SK-N-SH treated with all-trans-retinoic acid at 6 μM for 48 hours (cell line): ENCODE measurements around the gene IMMP2L.
A peak's percentile ranks its signal among the peaks of the same experiment; 100 is the strongest.

Source experiments
- ATAC-seq: fragments of 200-7000 bp; cut with Tn5 transposase; 3 replicates; pipeline ENCODE4 v1.9.1; 2020; ENCODE audit warnings: mild to moderate bottlenecking, moderate library complexity
- CREB5 ChIP-seq: fragments of 250-450 bp; sonication (Bioruptor Pico); IDR thresholded peaks from 2 replicates; pipeline ENCODE4 v1.5.1; 2020; ENCODE audit warnings: low read depth, mild to moderate bottlenecking, moderate library complexity
- CSDC2 ChIP-seq: fragments of 250-450 bp; sonication (Bioruptor Pico); IDR thresholded peaks from 2 replicates; pipeline ENCODE4 v1.5.0; 2020; ENCODE audit warnings: mild to moderate bottlenecking, moderate library complexity
- CSRNP3 ChIP-seq: fragments of 250-450 bp; sonication (Bioruptor Pico); IDR thresholded peaks from 2 replicates; pipeline ENCODE4 v1.5.1; 2021; ENCODE audit warnings: mild to moderate bottlenecking, moderate library complexity
- GLIS3 ChIP-seq: fragments of 250-450 bp; sonication (Bioruptor Pico); IDR thresholded peaks from 2 replicates; pipeline ENCODE4 v1.5.0; 2020; ENCODE audit warnings: mild to moderate bottlenecking, moderate library complexity
- ISL1 ChIP-seq: fragments of 250-450 bp; sonication (Bioruptor Pico); IDR thresholded peaks from 2 replicates; pipeline ENCODE4 v2.1.2; 2022; ENCODE audit warnings: mild to moderate bottlenecking, moderate library complexity
- RARB ChIP-seq: fragments of 250-450 bp; sonication (Bioruptor Pico); IDR thresholded peaks from 2 replicates; pipeline ENCODE4 v1.8.0; 2021; ENCODE audit warnings: mild to moderate bottlenecking, moderate library complexity
- SNAI2 ChIP-seq: fragments of 250-450 bp; sonication (Bioruptor Pico); IDR thresholded peaks from 2 replicates; pipeline ENCODE4 v1.5.0; 2020; ENCODE audit warnings: mild to moderate bottlenecking, moderate library complexity
- TCF4 ChIP-seq: fragments of 250-450 bp; sonication (Bioruptor Pico); IDR thresholded peaks from 2 replicates; pipeline ENCODE4 v1.8.0; 2021; ENCODE audit warnings: mild to moderate bottlenecking, moderate library complexity, borderline replicate concordance
- TOX ChIP-seq: fragments of 250-450 bp; sonication (Bioruptor Pico); IDR thresholded peaks from 2 replicates; pipeline ENCODE4 v1.8.0; 2021; ENCODE audit warnings: mild to moderate bottlenecking, moderate library complexity, borderline replicate concordance
- TSHZ2 ChIP-seq: fragments of 250-450 bp; sonication (Bioruptor Pico); IDR thresholded peaks from 2 replicates; pipeline ENCODE4 v1.5.0; 2020; ENCODE audit warnings: mild to moderate bottlenecking, moderate library complexity
- ZC3H10 ChIP-seq: fragments of 250-450 bp; sonication (Bioruptor Pico); IDR thresholded peaks from 2 replicates; pipeline ENCODE4 v1.5.1; 2021; ENCODE audit warnings: mild to moderate bottlenecking, moderate library complexity
- ZFP3 ChIP-seq: fragments of 250-450 bp; sonication (Bioruptor Pico); IDR thresholded peaks from 2 replicates; pipeline ENCODE4 v1.5.0; 2020; ENCODE audit warnings: mild to moderate bottlenecking, moderate library complexity
- ZNF565 ChIP-seq: fragments of 450-650 bp; formaldehyde crosslinking; conservative IDR thresholded peaks from 2 replicates; pipeline ENCODE4 v1.5.0; 2020; ENCODE audit warnings: low read depth, mild to moderate bottlenecking, moderate library complexity
- ZNF70 ChIP-seq: fragments of 450-650 bp; formaldehyde crosslinking; IDR thresholded peaks from 2 replicates; pipeline ENCODE4 v1.5.0; 2020; ENCODE audit warnings: mild to moderate bottlenecking, moderate library complexity
- TF ChIP-seq, protein P1 (sequence below): fragments of 250-450 bp; sonication (Bioruptor Pico); IDR thresholded peaks from 2 replicates; pipeline ENCODE4 v1.8.0; 2021; ENCODE audit warnings: low read depth, mild to moderate bottlenecking, moderate library complexity, borderline replicate concordance
- TF ChIP-seq, protein P2 (sequence below): fragments of 250-450 bp; sonication (Bioruptor Pico); IDR thresholded peaks from 2 replicates; pipeline ENCODE4 v1.8.0; 2020; ENCODE audit warnings: mild to moderate bottlenecking, moderate library complexity, borderline replicate concordance

The IMMP2L gene

DNA sequence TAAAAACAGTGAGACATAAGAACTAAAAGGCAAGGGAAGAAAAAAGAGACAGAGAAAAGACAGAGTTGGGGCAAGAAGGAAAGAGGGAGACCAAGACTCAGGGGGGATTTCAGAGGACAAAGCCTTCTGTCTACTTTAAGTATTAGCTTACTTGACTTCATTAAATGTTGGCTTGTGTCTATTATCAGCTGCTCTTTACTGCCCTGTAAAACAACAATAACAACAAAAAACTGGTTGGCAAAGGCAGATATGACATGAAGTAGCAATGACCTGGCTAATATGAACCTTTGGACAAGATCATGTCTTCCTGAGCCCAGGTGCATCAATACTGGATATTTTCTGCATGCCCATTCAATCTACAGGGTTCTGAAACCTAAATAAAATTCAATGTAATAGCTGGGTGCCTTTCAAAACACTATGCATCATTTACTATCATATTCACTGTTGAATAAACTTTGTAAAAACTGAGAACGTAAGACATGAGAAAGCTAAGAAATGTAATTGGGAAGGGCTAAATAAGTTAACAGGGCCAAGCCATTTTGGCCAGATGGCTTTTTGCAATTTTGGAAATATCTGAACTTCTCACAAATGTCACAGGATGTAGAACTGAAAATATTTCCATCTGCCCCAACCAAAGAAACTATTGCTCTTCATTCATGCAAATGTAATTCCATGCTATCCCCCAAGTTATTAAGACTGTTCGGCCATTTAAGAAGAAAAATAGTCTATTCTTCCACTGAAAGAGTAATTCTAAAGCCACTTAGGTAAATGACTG is 422.0 kb downstream of the IMMP2L start (continued):
- TF ChIP-seq, protein P1, sequence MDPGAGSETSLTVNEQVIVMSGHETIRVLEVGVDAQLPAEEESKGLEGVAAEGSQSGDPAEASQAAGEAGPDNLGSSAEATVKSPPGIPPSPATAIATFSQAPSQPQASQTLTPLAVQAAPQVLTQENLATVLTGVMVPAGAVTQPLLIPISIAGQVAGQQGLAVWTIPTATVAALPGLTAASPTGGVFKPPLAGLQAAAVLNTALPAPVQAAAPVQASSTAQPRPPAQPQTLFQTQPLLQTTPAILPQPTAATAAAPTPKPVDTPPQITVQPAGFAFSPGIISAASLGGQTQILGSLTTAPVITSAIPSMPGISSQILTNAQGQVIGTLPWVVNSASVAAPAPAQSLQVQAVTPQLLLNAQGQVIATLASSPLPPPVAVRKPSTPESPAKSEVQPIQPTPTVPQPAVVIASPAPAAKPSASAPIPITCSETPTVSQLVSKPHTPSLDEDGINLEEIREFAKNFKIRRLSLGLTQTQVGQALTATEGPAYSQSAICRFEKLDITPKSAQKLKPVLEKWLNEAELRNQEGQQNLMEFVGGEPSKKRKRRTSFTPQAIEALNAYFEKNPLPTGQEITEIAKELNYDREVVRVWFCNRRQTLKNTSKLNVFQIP (CRISPR knock-in tag) = no peak
- TF ChIP-seq ISL1 (CRISPR knock-in tag) = no peak
- no peak for TF ChIP-seq RARB
- no peak for TF ChIP-seq ZNF565
- no peak for TF ChIP-seq CSDC2 (CRISPR knock-in tag)

- TF ChIP-seq ZNF565 (no peak), ISL1 (CRISPR knock-in tag) (peak; percentile 49; the same call in 1 of the 2 replicates), CREB5 (CRISPR knock-in tag) (no peak), CSRNP3 (no peak), ZC3H10 (CRISPR knock-in tag) (no peak)
- TF ChIP-seq, protein P2, sequence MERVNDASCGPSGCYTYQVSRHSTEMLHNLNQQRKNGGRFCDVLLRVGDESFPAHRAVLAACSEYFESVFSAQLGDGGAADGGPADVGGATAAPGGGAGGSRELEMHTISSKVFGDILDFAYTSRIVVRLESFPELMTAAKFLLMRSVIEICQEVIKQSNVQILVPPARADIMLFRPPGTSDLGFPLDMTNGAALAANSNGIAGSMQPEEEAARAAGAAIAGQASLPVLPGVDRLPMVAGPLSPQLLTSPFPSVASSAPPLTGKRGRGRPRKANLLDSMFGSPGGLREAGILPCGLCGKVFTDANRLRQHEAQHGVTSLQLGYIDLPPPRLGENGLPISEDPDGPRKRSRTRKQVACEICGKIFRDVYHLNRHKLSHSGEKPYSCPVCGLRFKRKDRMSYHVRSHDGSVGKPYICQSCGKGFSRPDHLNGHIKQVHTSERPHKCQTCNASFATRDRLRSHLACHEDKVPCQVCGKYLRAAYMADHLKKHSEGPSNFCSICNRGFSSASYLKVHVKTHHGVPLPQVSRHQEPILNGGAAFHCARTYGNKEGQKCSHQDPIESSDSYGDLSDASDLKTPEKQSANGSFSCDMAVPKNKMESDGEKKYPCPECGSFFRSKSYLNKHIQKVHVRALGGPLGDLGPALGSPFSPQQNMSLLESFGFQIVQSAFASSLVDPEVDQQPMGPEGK (CRISPR knock-in tag) = no peak
- peak; percentile 17; the same call in 2 of the 3 replicates for ATAC-seq
Measured at GRCh38 chr7:111138586-111138985, 423.7 kb downstream of the IMMP2L start.

DNA sequence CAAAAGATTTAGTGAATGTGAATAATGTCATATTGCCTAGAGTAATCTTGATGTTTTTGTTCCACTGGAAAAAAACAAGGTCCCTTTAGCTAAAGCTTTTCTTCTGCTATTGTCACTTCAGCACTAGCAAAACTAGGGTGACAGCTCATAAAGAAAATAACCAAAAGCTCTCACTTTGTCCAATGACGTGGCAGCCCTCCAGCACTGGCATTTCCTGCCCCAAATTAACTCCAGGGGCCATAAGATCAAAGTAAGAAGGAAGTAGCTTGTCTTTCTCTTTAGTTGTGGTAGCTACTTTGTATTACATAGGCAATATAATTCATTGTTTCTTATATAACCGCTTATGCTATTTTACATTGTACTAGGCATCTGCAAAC is 424.1 kb downstream of the IMMP2L start:
- ATAC-seq = peak; percentile 87
- TF ChIP-seq ISL1 (CRISPR knock-in tag) (peak; percentile 41; the same call in 1 of the 2 replicates), SNAI2 (CRISPR knock-in tag) (no peak), TCF4 (no peak), ZNF70 (CRISPR knock-in tag) (0 out of 2 replicates have a peak, but pooled peaks have one; percentile 12), GLIS3 (CRISPR knock-in tag) (no peak), ZFP3 (no peak), CSDC2 (CRISPR knock-in tag) (no peak), TOX (CRISPR knock-in tag) (no peak), CSRNP3 (no peak), TSHZ2 (CRISPR knock-in tag) (no peak)
